ENCODE measurements around the gene MAN2B2.

- TF ChIP-seq CTCF (optimal IDR thresholded peaks at IDR 0.05 in 1 of 3, IDR thresholded peaks at IDR 0.05 in 1 of 3, conservative IDR thresholded peaks at IDR 0.05 in 1 of 3; ENCODE audit: extremely low read depth in 1 of 3, insufficient read depth in 2 of 3, low read length in 3 of 3) (no peak), EZH2 (IDR thresholded peaks at IDR 0.05; ENCODE audit: low read length) (no peak)
Observed at GRCh38 chr4:6668391-6668790, 93.4 kb downstream of the MAN2B2 start.
